WTC11 (cell line): ENCODE results near the gene PARL. TPM values are rescaled to one million over a fixed set of nuclear protein-coding genes. Genes with fewer than 3 reads are reported as not detected.

Experiments used
- ATAC-seq: fragments of 200-7000 bp; cut with Tn5 transposase; 2 replicates; pipeline ENCODE4 v1.10.0; 2021; ENCODE audit warnings: mild to moderate bottlenecking, moderate library complexity
- CTCF ChIA-PET: fragments of 300-600 bp; sonication (Branson Sonifier 250); formaldehyde crosslinking; loops from one replicate; lab custom pipeline; 2021; ENCODE audit warnings: antibody characterized with exemption; lab: Charles Lee
- POLR2A ChIA-PET: fragments of 350-600 bp; sonication (Branson Sonifier 250); formaldehyde crosslinking; loops from one replicate; lab custom pipeline; 2021; ENCODE audit warnings: antibody characterized with exemption; lab: Charles Lee
- DNase-seq: peaks from one replicate; pipeline ENCODE4 v3.0.0; 2021; ENCODE audit warnings: low spot score
- H3K27ac Mint-ChIP-seq: 2 replicates; pipeline ENCODE4 v1.8.0; 2021; ENCODE audit warnings: mixed read lengths
- H3K27me3 Mint-ChIP-seq: 2 replicates; pipeline ENCODE4 v1.8.0; 2021; ENCODE audit warnings: low read depth, mild to moderate bottlenecking, moderate library complexity, mixed read lengths
- H3K36me3 Mint-ChIP-seq: 2 replicates; pipeline ENCODE4 v1.8.0; 2021; ENCODE audit warnings: mixed read lengths
- H3K4me1 Mint-ChIP-seq: 2 replicates; pipeline ENCODE4 v1.8.0; 2022; ENCODE audit warnings: mixed read lengths
- H3K4me3 Mint-ChIP-seq: 2 replicates; pipeline ENCODE4 v1.8.0; 2021; ENCODE audit warnings: mild to moderate bottlenecking, moderate library complexity, mixed read lengths
- H3K9me3 Mint-ChIP-seq: 2 replicates; pipeline ENCODE4 v1.8.0; 2021; ENCODE audit warnings: mixed read lengths
- ATF1 ChIP-seq: sonication (generic); formaldehyde crosslinking; IDR thresholded peaks from 2 replicates; pipeline ENCODE4 v1.8.1; 2023; ENCODE audit warnings: mild to moderate bottlenecking, moderate library complexity, missing genetic modification reagents
- ELF4 ChIP-seq: sonication (generic); formaldehyde crosslinking; IDR thresholded peaks from 2 replicates; pipeline ENCODE4 v1.8.1; 2022; ENCODE audit warnings: low read depth, mild to moderate bottlenecking, moderate library complexity, missing genetic modification reagents
- EMX1 ChIP-seq: fragments of 250-450 bp; sonication (Bioruptor Pico); IDR thresholded peaks from 2 replicates; pipeline ENCODE4 v1.8.0; 2021; ENCODE audit warnings: mild to moderate bottlenecking
- ESRRA ChIP-seq: sonication (generic); formaldehyde crosslinking; IDR thresholded peaks from 2 replicates; pipeline ENCODE4 v1.8.1; 2022; ENCODE audit warnings: mild to moderate bottlenecking, missing genetic modification reagents, borderline replicate concordance
- FOXK1 ChIP-seq: sonication (generic); formaldehyde crosslinking; IDR thresholded peaks from 2 replicates; pipeline ENCODE4 v1.8.0; 2022; ENCODE audit warnings: mild to moderate bottlenecking, moderate library complexity, missing genetic modification reagents
- MXD4 ChIP-seq: fragments of 250-450 bp; sonication (Bioruptor Pico); IDR thresholded peaks from 2 replicates; pipeline ENCODE4 v1.8.0; 2021; ENCODE audit warnings: mild to moderate bottlenecking, moderate library complexity, borderline replicate concordance
- OVOL2 ChIP-seq: fragments of 250-450 bp; sonication (Bioruptor Pico); IDR thresholded peaks from 2 replicates; pipeline ENCODE4 v1.9.0; 2021; ENCODE audit warnings: mild to moderate bottlenecking, borderline replicate concordance
- RORB ChIP-seq: fragments of 250-450 bp; sonication (Bioruptor Pico); IDR thresholded peaks from 2 replicates; pipeline ENCODE4 v1.9.0; 2021; ENCODE audit warnings: mild to moderate bottlenecking
- TCF7 ChIP-seq: sonication (generic); formaldehyde crosslinking; IDR thresholded peaks from 2 replicates; pipeline ENCODE4 v1.8.0; 2022; ENCODE audit warnings: mild to moderate bottlenecking, low read depth, missing genetic modification reagents, moderate library complexity
- ZNF232 ChIP-seq: sonication (generic); formaldehyde crosslinking; IDR thresholded peaks from 2 replicates; pipeline ENCODE4 v1.8.0; 2022; ENCODE audit warnings: mild to moderate bottlenecking, missing genetic modification reagents
- ZNF263 ChIP-seq: sonication (generic); formaldehyde crosslinking; IDR thresholded peaks from 2 replicates; pipeline ENCODE4 v1.8.1; 2022; ENCODE audit warnings: low read depth, mild to moderate bottlenecking, moderate library complexity, missing genetic modification reagents
- total RNA-seq: library from RNA; stranded (reverse); gene quantifications from 3 replicates; pipeline ENCODE4 v1.2.3, GENCODE V29; 2021
- TF ChIP-seq, protein P1 (sequence below): sonication (generic); formaldehyde crosslinking; IDR thresholded peaks from 2 replicates; pipeline ENCODE4 v1.8.1; 2023; ENCODE audit warnings: mild to moderate bottlenecking, moderate library complexity, missing genetic modification reagents
- TF ChIP-seq, protein P2 (sequence below): sonication (generic); formaldehyde crosslinking; IDR thresholded peaks from 2 replicates; pipeline ENCODE4 v1.8.1; 2022; ENCODE audit warnings: mild to moderate bottlenecking, moderate library complexity, missing genetic modification reagents
- TF ChIP-seq, protein P3 (sequence below): fragments of 250-450 bp; sonication (Bioruptor Pico); IDR thresholded peaks from 2 replicates; pipeline ENCODE4 v1.9.0; 2021; ENCODE audit warnings: mild to moderate bottlenecking, borderline replicate concordance
- TF ChIP-seq, protein P4 (sequence below): sonication (generic); formaldehyde crosslinking; IDR thresholded peaks from 2 replicates; pipeline ENCODE4 v1.8.0; 2022; ENCODE audit warnings: mild to moderate bottlenecking, missing genetic modification reagents
- TF ChIP-seq, protein P5 (sequence below): sonication (generic); formaldehyde crosslinking; conservative IDR thresholded peaks from 2 replicates; pipeline ENCODE4 v1.8.1; 2023; ENCODE audit warnings: mild to moderate bottlenecking, low read depth, missing genetic modification reagents, moderate library complexity
- TF ChIP-seq, protein P6 (sequence below): sonication (generic); formaldehyde crosslinking; IDR thresholded peaks from 2 replicates; pipeline ENCODE4 v1.8.1; 2023; ENCODE audit warnings: mild to moderate bottlenecking, missing genetic modification reagents

Gene PARL
- total RNA-seq, 1 experiment from 2014 or later: 93.5 TPM

DNA sequence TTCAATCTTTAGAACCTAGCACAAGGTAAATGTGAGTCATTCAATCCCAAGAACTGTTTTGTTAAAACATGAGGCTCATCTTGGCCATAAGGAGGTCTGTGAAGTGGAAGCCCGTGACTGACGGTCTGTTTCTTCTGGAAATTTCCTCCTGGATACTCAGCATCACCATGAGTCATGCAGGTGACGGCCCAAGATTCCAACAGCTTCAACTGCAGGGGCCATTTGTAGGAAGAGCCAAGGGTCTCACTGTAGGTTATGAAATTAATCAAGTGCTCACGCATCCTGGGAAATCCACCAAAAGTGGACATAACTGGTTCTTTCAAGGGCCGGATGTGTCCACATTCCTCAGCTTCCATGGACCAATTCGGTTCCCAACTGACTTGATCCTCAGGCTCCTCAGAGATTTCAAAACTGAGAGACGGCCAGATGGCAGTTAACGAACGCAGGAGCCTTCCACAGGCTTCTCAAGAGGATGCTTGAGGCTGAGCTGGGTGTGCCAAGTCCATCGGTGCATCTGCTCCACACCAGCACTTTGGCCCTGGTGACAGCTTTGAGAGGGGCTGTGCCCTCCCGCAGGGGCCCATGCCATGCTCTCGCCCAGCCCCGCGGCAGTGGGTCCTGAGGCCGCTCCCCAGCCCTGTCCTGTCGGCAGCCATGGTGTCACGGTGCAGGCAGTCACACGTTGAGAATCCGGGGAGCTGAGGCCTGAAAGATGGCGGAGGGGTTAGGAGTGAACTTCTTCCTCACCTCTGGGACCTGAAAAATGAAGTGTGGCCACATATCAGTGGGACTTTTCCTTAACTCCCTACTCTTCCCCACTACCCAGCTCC lies 67.8 kb downstream of the PARL start:
- H3K27ac Mint-ChIP-seq: no peak overlapping the region
- ChIA-PET CTCF (interaction anchor here (1.1 kb wide), 1 partner anchor 337 kb away, joined by 3 read pairs; no protein-coding TSS in a partner anchor), POLR2A (no interaction called here)
- no peak for DNase-seq
- no peak overlapping the region for H3K4me3 Mint-ChIP-seq
- no peaks in the 10 kb centered on the region for H3K4me1 Mint-ChIP-seq
- no peaks in the 10 kb centered on the region for H3K27me3 Mint-ChIP-seq
- H3K9me3 Mint-ChIP-seq: no peaks in the 10 kb centered on the region
- TF ChIP-seq EMX1 (CRISPR knock-in tag) (no peak), TCF7 (no peak), ATF1 (CRISPR knock-in tag) (0 out of 2 replicates have a peak, but pooled peaks have one; percentile 32)
- no peak for ATAC-seq
- H3K36me3 Mint-ChIP-seq: peaks cover 22% of the 10 kb centered on the region

DNA sequence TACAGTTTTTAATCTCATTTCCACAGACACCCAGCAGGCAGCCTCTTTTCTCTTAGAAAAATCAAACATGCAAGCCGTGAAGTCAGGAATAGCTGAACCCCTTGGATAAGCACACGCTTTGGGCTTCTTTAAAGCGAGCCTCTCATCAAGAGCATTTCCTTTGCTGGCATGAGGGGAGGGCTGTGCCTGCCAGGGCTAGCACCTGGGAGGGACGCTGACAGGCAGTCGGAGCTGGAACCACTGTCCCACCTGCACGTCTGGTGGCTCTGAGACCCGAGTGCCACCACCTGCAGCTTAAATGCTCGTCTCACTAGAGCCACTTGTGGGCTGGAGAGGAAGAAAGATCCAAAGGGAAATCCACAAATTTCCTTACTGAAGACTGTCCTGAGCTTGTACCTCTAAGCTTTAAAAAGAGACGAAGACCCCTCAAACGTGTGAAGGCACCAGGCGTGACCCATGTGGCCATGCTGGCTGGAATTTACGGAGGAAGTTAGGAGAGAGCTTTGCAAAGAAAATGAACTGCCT lies 68.7 kb downstream of the PARL start:
- ChIA-PET POLR2A (no interaction called here), CTCF (interaction anchor here (1.0 to 1.2 kb wide), 3 partner anchors 8 to 336 kb away, joined by 3 read pairs; no protein-coding TSS in a partner anchor)
- no peaks in the 10 kb centered on the region for H3K9me3 Mint-ChIP-seq

DNA sequence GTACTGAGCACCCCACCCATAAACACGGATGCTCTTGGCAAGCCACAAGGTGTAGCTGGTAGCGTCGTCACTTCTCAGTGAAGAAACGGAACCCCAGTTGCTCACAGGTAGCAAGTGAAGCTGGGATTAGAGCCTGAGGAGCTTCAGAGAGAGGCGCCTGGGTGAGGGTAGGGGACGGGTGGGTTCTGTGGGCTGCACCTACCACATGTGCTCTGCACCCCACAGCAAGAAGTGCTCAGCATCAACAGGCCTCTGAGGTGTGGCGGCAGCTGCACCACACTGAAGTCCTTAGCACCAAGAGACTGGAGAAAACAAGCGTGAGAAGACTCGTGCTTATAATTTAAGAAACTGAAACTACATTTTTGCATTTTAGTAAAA lies 69.1 kb downstream of the PARL start:
- DNase-seq: no peak
- no peaks in the 10 kb centered on the region for H3K4me1 Mint-ChIP-seq
- peaks cover 36% of the 10 kb centered on the region for H3K36me3 Mint-ChIP-seq
- no peak overlapping the region for H3K4me3 Mint-ChIP-seq
- no peak for ATAC-seq
- POLR2A ChIA-PET: no interaction called here
- H3K9me3 Mint-ChIP-seq: no peaks in the 10 kb centered on the region
- no peaks in the 10 kb centered on the region for H3K27me3 Mint-ChIP-seq
- CTCF ChIA-PET: interaction anchor here (0.6 to 1.4 kb wide), 4 partner anchors 9 to 1138 kb away, joined by 3 to 4 read pairs (median 3); partner anchors contain the start of gene PARL
- no peak overlapping the region for H3K27ac Mint-ChIP-seq
- TF ChIP-seq FOXK1 (CRISPR knock-in tag) (no peak), MXD4 (CRISPR knock-in tag) (no peak), ZNF232 (CRISPR knock-in tag) (no peak), ESRRA (CRISPR knock-in tag) (no peak), OVOL2 (CRISPR knock-in tag) (no peak)
- TF ChIP-seq, protein P1, sequence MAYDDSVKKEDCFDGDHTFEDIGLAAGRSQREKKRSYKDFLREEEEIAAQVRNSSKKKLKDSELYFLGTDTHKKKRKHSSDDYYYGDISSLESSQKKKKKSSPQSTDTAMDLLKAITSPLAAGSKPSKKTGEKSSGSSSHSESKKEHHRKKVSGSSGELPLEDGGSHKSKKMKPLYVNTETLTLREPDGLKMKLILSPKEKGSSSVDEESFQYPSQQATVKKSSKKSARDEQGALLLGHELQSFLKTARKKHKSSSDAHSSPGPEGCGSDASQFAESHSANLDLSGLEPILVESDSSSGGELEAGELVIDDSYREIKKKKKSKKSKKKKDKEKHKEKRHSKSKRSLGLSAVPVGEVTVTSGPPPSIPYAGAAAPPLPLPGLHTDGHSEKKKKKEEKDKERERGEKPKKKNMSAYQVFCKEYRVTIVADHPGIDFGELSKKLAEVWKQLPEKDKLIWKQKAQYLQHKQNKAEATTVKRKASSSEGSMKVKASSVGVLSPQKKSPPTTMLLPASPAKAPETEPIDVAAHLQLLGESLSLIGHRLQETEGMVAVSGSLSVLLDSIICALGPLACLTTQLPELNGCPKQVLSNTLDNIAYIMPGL: no peak
- TF ChIP-seq, protein P2, sequence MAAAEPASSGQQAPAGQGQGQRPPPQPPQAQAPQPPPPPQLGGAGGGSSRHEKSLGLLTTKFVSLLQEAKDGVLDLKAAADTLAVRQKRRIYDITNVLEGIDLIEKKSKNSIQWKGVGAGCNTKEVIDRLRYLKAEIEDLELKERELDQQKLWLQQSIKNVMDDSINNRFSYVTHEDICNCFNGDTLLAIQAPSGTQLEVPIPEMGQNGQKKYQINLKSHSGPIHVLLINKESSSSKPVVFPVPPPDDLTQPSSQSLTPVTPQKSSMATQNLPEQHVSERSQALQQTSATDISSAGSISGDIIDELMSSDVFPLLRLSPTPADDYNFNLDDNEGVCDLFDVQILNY (CRISPR knock-in tag): no peak
- TF ChIP-seq, protein P3, sequence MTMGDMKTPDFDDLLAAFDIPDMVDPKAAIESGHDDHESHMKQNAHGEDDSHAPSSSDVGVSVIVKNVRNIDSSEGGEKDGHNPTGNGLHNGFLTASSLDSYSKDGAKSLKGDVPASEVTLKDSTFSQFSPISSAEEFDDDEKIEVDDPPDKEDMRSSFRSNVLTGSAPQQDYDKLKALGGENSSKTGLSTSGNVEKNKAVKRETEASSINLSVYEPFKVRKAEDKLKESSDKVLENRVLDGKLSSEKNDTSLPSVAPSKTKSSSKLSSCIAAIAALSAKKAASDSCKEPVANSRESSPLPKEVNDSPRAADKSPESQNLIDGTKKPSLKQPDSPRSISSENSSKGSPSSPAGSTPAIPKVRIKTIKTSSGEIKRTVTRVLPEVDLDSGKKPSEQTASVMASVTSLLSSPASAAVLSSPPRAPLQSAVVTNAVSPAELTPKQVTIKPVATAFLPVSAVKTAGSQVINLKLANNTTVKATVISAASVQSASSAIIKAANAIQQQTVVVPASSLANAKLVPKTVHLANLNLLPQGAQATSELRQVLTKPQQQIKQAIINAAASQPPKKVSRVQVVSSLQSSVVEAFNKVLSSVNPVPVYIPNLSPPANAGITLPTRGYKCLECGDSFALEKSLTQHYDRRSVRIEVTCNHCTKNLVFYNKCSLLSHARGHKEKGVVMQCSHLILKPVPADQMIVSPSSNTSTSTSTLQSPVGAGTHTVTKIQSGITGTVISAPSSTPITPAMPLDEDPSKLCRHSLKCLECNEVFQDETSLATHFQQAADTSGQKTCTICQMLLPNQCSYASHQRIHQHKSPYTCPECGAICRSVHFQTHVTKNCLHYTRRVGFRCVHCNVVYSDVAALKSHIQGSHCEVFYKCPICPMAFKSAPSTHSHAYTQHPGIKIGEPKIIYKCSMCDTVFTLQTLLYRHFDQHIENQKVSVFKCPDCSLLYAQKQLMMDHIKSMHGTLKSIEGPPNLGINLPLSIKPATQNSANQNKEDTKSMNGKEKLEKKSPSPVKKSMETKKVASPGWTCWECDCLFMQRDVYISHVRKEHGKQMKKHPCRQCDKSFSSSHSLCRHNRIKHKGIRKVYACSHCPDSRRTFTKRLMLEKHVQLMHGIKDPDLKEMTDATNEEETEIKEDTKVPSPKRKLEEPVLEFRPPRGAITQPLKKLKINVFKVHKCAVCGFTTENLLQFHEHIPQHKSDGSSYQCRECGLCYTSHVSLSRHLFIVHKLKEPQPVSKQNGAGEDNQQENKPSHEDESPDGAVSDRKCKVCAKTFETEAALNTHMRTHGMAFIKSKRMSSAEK: no peak
- TF ChIP-seq, protein P4, sequence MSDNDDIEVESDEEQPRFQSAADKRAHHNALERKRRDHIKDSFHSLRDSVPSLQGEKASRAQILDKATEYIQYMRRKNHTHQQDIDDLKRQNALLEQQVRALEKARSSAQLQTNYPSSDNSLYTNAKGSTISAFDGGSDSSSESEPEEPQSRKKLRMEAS (CRISPR knock-in tag): no peak

More for the DNA sequence above, 68.7 kb downstream of the PARL start:
- peak overlapping the region; percentile 21; the same call in 1 of the 2 replicates for H3K27ac Mint-ChIP-seq
- DNase-seq (peak; percentile 7), ATAC-seq (no peak)
- H3K4me3 Mint-ChIP-seq: no peak overlapping the region
- no peaks in the 10 kb centered on the region for H3K27me3 Mint-ChIP-seq
- H3K36me3 Mint-ChIP-seq: peaks cover 31% of the 10 kb centered on the region
- TF ChIP-seq ZNF263 (CRISPR knock-in tag) (no peak), ELF4 (CRISPR knock-in tag) (no peak), ATF1 (CRISPR knock-in tag) (no peak), RORB (CRISPR knock-in tag) (no peak)
- TF ChIP-seq, protein P5, sequence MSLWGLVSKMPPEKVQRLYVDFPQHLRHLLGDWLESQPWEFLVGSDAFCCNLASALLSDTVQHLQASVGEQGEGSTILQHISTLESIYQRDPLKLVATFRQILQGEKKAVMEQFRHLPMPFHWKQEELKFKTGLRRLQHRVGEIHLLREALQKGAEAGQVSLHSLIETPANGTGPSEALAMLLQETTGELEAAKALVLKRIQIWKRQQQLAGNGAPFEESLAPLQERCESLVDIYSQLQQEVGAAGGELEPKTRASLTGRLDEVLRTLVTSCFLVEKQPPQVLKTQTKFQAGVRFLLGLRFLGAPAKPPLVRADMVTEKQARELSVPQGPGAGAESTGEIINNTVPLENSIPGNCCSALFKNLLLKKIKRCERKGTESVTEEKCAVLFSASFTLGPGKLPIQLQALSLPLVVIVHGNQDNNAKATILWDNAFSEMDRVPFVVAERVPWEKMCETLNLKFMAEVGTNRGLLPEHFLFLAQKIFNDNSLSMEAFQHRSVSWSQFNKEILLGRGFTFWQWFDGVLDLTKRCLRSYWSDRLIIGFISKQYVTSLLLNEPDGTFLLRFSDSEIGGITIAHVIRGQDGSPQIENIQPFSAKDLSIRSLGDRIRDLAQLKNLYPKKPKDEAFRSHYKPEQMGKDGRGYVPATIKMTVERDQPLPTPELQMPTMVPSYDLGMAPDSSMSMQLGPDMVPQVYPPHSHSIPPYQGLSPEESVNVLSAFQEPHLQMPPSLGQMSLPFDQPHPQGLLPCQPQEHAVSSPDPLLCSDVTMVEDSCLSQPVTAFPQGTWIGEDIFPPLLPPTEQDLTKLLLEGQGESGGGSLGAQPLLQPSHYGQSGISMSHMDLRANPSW: no peak
- TF ChIP-seq, protein P6, sequence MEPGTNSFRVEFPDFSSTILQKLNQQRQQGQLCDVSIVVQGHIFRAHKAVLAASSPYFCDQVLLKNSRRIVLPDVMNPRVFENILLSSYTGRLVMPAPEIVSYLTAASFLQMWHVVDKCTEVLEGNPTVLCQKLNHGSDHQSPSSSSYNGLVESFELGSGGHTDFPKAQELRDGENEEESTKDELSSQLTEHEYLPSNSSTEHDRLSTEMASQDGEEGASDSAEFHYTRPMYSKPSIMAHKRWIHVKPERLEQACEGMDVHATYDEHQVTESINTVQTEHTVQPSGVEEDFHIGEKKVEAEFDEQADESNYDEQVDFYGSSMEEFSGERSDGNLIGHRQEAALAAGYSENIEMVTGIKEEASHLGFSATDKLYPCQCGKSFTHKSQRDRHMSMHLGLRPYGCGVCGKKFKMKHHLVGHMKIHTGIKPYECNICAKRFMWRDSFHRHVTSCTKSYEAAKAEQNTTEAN: no peak
- TF ChIP-seq, all 79 proteins: peak for 0
- H3K4me1 Mint-ChIP-seq: no peaks in the 10 kb centered on the region
